HG03064 (cell line): Measurements from ENCODE around the gene PPP1R12C.
A peak's percentile ranks its signal among the peaks of the same experiment; 100 is the strongest.
"Not testable (repeated sequence)": the region's sequence is repeated elsewhere in the genome, so short reads cannot be mapped to it uniquely, and the experiment has no call there.

Source experiments
- ATAC-seq: cut with Tn5 transposase; IDR thresholded peaks from one replicate; pipeline ENCODE4 v1.9.1; 2021; ENCODE audit warnings: low read depth; ENCODE audit not compliant: unreplicated experiment

The PPP1R12C gene

DNA sequence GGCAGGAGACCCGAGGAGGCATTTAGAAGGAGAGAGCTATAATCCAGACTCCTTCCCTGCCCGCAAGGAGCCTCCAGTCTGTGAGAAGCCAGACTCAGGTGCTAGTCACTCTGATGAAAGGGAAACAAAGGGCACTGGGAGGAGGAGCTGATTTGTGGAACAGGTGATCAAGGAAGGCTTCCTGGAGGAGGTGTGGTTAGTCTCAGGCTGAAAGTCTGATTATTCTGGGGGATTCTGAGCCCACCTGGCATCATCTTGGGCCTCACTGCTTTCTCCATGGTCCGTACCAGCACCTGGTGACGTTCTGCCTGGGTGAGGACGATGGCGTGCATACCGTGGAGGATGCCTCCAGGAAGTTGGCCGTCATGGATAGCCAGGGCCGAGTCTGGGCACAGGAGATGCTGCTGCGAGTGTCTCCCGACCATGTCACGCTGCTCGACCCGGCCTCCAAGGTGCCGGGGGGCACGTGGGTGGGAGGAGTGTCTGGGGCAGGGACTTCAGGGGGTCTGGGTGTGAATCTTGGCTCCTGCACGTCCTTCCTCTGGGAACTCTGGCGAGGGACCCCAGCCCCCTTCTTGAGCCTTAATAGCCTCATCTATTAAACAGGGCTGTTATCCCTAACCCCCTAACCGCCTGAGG is 37.9 kb downstream of the PPP1R12C start:
- no peak for ATAC-seq

DNA sequence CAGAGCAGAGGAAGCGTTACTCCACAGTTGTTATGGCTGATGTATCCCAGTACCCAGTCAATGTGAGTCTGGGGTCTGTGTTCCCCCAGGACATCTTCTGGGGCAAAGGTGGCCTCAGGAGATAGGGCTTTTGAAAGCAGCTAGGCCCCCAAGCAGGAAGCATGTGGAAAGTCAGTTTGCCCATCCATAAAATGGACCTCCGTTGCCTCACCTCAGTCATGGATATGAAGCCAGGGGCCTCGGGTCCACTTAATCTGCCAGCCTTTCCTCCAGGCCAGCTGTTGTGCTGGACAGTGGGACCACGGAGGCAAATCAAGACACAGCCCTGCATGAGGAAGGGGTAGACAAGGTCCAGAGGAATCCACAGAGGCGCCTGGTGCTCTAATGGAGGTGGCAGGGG is 38.4 kb downstream of the PPP1R12C start:
- ATAC-seq, result no peak

DNA sequence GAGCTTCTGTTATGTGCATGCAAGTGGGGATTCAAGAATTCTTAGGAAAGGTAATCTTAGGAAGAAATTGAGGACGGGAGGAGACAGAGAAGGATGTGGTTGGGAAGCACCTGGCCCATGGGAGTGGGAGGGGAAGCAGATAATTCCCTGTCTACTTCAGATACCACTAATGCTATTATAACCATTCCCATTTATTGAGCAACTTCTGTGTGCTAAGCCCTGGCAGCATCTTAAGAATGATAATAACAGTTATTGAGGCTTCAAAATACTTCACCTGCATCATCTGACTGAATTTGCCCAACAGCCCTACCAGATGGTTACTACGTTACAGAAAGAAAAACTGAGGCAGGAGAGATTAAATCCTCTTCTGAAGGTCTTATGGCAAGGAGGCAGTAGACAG is 40.3 kb downstream of the PPP1R12C start:
- ATAC-seq, result no peak

DNA sequence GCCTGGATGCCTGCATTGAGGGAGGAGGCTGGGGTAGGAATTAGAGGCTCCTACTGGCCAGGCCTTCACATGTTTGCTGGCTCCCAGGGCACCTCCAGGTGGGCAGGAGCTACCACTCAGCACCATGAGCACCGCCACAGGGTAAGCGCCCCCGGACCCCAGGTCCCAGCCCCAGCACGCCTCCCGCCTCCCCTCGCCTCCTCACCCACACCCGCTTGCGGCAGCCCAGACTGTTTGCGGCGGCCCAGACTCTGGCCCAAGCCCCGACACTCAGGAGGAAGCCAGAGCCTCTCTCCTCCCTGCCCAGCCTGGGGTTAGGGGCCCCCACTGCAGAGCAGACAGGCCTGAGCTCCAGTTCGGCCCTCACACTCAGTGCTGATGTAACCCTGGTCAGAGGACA is 41.1 kb downstream of the PPP1R12C start:
- ATAC-seq, result no peak

DNA sequence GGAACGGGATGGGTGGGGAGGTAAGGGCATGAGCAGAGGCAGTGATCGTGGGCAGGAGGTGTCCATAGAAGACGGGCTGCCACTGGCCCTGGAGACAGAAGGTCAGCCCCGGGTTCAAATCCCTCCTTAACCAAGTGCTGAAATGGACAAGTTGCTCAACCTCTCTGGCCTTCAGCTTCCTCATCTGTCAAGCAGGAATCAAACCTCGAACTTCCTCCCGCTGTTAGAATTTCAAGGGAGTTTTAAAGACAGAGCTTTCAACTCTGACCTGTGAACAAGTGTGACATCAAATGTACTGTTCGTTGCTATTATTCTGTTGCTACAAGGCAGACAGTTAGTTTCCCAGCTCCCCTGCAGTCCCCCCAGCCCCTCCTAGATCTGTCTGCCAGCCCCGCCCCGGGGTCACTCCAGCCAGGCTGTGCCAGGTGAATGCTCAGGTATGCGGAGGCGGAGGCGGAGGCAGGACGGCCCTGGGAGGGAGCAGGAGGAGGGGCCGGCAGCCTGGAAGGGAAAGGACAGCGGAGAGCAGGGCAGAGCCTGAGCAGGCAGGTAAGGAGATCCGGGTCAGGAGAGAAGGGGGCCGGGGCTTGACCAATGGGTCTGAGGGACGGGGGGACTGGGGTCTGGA is 42.0 kb downstream of the PPP1R12C start, which contains the start of gene EPS8L1:
EPS8L1 (plus strand) TSS at position 499 of the 628 bp plus-strand sequence. CDS start 576 bp downstream, outside the sequence.
- ATAC-seq, result no peak

DNA sequence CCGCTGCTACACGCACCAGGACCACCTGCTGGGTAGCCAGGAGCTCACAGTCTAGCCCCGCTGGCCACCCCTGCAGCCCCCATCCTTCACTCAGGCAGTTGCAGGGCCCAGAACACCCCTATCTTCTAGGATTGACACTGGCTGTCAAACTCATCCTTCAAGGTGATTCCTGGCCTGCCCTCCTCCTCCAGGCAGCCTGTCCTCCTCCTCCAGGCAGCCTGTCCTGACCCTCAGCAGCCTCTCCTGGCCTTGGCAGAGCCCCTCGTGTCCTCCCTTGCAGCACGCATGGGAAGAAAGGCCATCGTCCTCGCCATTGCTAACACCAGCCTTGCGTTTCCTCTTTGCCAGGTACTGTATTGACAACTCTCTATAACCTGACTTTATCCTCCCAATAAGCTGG is 45.5 kb downstream of the PPP1R12C start:
- ATAC-seq, result no peak

DNA sequence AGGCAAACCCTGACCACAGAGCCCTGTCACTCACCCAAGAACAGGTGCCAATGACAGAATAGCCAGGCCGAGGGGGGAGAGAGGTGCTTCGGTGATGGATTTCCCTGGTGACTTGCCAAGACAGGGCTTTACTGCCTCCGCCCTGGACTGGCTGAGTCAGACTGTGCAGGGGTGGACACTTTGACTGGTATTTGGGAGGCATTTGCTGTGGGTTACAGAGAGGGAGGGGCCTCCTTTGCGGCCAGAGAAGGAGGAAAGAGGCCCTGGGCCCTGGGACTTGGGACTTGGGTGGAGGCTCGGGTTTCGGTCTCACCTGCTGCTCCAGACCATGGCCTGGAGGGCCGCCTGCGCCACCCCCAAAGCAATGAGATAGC is 46.3 kb downstream of the PPP1R12C start:
- no peak for ATAC-seq

DNA sequence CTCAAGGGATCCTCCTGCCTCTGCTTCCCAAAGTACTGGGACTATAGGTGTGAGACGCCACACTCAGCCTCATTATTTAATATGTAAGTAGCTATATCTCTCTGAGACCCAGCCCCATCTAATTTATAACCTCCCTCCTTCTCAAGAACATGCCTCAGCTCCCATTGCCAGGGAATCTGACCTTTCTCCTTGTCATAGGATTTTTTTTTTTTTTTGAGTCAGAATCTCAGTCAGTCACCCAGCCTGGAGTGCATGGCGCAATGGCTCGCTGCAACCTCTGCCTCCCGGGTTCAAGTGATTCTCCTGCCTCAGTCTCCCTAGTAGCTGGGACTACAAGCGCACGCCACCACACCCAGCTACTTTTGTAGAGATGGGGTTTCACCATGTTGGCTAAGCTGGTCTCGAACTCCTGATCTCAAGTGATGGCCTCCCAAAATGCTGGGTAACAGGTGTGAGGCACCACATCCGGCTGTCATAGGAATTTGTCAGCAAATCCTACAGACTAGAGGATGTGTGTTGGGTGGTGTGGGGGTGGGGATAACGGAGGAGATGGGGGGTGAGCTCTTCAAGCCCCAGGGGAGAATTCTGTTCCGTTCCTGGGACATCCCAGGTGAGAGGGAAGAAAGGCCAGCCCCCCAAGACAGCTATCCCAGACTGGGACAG is 46.8 kb downstream of the PPP1R12C start:
- no peak for ATAC-seq

DNA sequence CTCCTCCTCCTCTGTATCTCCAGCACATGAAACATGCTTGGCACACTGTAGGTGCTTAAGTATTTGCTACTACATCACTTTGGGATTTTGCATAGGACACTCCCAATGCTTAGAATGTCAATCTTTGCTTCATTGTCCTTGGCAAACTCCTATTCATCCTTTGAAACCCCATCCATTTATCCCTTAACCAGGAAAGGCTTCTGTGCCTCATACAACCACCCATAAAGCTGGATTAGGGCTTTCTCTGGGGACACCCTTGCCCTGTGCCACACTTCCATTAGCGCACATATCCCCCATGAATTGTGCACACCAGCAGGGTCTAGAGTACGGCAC is 47.6 kb downstream of the PPP1R12C start:
- no peak for ATAC-seq

DNA sequence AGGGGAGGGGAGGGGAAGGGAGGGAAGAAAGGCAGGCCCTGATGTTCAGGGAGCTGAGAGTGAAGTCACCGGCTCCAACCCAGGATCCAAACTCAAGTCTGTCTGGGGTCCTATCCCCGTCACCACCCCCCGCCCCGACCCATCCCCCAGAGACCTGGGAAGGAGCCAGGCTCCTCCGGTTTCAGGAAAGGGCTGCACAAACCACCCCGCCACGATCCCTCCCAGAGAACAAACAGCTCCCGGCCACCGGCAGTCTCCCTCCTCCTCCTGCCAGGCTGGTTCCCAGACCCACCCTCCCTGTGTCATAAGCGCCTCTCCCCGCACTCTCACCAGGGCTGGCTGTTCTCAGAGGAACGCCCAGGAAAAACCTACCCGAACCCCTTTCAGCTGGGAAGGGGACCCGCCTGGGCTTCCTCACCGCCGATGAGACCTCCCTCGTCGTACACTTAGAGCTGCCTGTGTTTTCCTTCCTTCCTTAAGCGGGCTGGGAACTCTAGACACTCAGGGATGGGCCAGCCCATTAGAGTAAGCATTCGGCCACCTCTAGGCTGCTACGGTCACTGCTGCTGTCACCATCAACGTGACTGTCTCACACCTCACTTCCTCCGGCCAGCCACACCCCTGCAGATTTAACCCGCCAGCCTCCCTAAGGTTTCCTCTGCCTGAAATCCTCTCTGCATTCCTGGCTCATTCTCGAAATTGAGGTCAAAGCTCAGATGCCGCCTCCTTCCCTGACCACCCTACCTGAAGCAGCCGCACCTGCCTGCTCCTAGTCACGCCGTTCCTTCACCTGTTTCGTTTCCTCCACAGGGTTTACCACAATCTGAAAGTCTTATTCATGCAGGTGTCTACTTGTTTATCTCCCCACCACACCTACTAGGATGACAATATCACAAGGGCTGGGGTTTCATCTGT is 48.2 kb downstream of the PPP1R12C start:
- ATAC-seq, result no peak

DNA sequence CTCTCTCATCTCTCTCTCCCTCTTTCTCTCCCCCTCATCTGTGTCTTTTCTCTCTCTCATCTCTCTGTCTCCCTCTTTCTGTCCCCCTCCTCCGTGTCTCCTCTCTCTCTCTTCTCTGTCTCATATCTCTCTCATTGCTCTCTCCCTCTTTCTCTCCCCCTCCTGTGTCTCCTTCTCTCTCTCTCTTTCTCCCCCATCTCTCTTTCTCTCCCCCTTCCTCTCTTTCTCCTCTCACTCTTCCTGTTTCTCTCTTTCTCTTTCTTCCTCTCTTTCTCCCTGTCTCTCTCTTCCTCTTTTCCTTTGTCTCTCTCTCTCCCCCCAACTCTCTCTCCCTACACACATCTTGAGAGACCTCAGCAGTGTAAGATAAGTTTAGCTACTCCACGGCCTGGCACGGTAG is 49.6 kb downstream of the PPP1R12C start:
- ATAC-seq, result no peak

DNA sequence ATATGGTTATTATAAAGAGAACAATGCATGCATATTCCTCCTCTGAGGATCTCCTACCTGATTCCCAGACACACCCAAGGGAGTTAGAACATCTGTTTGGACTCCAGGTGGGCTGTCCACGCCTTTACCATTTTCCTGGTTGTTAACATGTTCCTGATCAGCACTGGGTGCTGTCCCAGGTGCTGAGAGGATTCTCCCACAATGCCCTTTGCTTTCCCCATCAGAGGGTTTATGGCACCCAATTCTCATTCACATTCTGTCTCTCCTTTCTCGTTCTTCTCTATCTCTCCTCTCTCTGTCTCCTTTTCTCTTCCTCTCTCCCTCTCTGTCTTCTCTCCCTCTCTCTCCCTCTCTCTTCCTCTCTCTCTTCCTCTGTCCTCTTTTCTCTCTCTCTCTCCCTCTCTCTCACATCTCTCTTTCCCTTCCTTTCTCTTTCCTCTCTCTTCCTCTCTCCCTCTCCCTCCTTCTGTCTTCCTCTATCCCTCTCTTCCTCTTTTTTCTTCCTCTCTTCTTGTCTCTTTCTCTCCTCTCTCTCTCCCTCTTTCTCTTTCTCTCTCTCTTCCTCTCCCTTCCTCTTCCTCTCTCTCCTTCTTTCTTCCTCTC is 51.2 kb downstream of the PPP1R12C start:
- no peak for ATAC-seq

DNA sequence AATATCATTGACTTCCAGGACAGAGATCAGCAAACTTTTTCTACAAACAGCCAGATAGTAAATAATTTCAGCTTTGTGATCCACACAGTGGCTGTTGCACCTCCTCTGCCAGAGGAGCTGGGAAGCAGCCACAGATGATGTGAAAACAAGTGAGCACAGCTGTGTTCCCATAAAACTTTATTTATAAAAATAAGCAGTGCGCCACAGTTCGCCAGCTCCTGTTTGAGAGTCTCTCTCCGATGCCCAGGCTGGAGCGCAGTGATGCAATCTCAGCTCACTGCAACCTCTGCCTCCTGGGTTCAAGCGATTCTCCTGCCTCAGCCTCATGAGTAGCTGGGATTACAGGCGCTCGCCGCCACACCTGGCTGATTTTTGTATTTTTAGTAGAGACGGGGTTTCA is 51.9 kb downstream of the PPP1R12C start:
- not testable (repeated sequence) for ATAC-seq

DNA sequence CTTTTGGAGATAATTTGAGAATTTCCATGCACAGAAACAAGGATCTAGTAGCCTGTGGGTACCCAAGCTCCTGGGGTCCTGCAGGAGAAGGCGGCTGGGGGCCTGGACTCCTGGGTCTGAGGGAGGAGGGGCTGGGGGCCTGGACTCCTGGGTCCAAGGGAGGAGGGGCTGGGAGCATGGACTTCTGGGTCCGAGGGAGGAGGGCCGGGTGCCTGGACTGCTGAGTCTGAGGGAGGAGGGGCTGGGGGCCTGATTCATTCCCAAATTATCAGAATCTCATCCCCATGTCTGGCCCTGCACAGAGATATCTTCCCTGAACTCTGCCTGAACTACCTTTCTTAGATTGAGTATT is 54.0 kb downstream of the PPP1R12C start:
- ATAC-seq, result no peak

DNA sequence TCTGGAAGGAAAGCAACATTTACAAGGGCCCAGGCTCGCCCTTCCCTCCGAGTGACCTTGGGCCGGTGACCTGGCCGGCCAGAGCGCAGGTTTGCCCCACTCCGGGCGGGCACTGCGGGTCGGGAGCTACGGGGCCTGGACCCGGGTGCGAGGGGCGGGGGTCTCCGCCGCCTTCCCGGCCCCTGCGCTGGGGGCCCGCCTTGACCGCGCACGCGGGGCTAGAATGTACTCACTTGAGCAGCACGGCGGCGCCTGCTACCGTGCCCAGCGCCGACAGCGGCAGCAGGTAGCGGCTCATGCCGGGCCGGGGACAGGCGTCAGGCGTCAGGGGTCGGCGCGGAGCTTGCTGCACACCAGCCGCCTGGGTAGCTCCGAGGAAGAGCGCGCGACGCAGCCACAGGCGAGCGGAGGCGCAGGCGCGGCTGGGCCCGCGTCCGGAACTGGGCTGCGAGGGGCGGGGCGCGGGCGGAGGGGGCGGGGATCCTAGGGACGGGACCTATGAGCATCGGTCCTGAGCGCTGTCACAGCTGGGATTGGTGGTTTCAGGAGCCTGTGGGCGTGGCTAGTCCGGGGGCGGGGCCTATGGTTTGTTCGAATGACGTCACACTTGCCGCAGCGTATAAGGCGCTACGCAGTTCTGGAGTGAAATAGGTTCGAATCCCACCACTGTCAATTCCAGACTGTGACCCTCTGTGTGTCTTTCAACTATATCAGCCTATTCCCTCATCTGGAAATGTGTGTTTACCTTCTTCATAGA is 54.5 kb downstream of the PPP1R12C start, which contains the start of gene RDH13:
RDH13 (minus strand) TSS at position 414 of the 757 bp plus-strand sequence; CDS start at position 298, 116 bp downstream.
- peak; percentile 76 for ATAC-seq

DNA sequence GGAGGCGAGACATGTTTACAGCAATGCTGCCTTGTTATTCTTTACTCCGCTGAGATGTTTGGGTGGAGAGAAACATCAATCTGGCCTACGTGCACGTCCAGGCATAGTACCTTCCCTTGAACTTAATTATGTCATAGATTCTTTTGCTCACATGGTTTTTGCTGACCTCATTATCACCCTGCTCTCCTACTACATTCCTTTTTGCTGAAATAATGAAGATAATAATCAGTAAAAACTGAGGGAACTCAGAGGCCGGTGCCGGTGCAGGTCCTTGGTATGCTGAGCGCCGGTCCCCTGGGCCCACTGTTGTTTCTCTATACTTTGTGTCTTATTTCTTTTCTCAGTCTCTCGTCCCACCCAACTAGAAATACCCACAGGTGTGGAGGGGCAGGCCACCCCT is 57.1 kb downstream of the PPP1R12C start:
- not testable (repeated sequence) for ATAC-seq

DNA sequence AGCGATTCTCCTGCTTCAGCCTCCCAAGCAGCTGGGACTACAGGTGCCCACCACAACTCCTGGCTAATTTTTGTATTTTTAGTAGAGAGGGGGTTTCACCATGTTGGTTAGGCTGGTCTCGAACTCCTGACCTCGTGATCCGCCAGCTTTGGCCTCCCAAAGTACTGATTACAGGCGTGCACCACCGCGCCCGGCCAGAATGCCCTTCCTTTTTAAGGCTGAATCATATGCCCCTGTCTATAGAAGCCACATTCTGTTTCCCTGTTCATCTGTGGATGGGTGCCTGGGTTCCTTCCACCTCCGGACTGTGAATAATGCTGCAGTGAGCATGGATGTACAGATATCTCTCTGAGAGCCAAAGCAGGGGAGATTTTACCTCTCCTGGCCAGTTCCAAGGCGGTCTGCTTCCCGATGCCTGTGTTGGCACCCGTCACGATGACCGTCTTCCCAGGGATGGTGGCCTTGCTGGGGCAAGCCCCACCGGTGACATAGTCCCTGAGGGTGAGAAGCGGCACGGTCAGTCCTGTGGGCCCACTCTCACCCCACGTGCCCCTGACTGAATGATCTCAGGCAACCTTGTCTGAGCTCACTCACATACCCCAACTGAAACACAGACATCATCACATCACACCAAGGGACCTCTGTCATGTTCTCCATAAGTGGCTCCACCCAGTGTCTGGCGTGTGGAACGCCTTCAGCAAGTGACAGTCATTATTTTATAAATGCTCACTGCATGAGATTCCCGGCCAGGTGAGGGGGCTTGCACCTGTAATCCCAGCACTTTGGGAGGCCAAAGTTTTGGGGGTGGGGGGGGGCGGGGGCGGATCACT is 58.4 kb downstream of the PPP1R12C start:
- ATAC-seq, result no peak

DNA sequence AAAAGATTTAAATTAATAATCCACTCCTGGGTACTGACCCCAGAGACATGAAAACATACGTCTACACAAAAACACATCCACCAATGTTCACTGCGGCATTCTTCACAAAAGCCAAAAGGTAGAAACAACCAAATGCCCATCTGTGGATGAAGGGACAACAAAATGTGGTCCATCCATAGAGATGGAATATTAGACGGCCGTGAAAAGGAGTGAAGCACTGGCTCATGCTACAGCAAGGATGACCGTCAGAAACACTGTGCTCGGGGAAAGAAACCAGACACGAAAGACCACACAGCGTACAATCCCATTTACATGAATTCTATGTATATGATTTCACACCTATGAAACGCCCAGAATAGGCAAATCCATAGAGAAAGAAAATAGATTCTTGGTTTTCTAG is 60.6 kb downstream of the PPP1R12C start:
- ATAC-seq, result no peak

DNA sequence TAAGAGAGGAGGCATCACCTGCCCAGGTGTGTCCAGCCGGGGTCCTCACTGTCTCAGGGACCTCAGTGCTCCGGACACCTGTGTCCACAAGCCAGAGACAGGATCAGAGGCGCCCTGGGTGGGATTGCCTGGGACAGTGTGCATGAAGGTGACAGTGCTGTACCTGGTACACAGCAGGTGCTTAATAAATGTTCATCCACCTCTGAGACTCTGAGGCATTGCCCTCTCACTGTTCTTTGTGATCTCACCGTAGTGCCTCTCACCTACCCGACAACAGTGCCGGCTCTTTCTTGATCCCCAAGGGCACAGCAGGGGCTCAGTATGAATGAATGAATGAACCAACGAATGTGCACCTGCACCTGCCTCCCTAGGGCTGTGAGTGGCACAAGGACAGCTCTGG is 63.7 kb downstream of the PPP1R12C start:
- no peak for ATAC-seq
